ENCODE results near the gene COA5.

DNA sequence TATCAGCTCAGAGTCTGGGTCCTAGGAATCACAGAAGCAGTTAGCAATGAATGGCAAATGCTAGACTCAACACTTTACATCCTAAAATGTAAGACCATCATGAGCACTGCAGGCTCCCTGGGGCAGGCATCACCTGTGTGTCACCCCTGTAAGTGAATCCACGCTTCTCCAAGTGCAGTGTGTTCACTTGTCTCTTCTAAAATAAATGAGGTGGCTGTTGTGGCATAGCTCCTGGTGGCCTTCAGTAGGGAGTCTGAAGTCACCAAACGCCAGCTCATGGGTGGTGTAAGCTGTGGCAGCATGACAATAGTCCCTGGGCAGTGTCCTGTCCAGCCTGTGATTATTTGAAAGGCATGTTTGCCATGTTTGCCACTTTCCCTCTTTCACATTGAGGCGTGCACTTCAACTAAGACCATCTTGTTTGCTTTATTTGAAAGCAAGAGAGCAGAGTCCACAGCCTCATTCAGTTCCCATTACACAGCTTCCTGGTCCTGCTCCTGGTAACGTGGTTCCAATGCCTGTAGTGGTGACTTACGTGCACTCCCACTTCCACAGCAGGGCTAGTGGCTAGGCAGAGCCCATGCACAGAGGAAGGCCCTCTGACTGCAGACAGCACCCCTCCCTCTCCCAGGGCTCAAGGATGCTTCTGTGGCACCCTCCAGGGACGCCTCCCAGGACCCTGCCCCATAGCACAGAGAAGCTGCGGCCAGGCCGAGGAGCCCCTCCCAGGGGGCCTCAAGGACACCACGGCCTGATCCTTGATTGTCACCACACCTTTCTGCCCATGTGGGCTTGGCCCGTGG is 24.3 kb downstream of the COA5 start:
- TF ChIP-seq POLR2A (IDR thresholded peaks at IDR 0.05; ENCODE audit: low read length) (no peak), GATA1 (IDR thresholded peaks at IDR 0.05; ENCODE audit: low read depth, low read length) (no peak)
